ENCODE data around the gene ATOSB. TPM values are rescaled to one million over a fixed set of nuclear protein-coding genes. Genes with fewer than 3 reads are reported as not detected.

The ATOSB gene
- total RNA-seq, 1 experiment from 2014 or later = 10.2 TPM

GRCh38 chr9:35104586-35104985, 11.1 kb downstream of the ATOSB start:
- no TSS peak for BruUV-seq (replicated peaks)
- no peak for DNase-seq (ENCODE audit: low read depth, low spot score)
- no peak overlapping the region for H3K4me2 ChIP-seq (ENCODE audit: low read length)
- ATAC-seq = no peak
- H3K4me1 ChIP-seq (ENCODE audit: control insufficient read depth in 1 of 2, insufficient read depth in 2 of 2, low read length in 2 of 2) = peaks cover 9 to 23% of the 10 kb centered on the region in 2 experiments
- ChIA-PET CTCF (interaction anchor here (1.9 kb wide), 1 partner anchor 12 kb away, joined by 10 read pairs; the partner anchor contains the start of gene ATOSB), POLR2A (no interaction called here), RAD21 (ENCODE audit: low non-redundant PET in 1 of 2, low total read pairs in 2 of 2, uncharacterized antibody in 2 of 2, unreplicated experiment in 2 of 2) (no interaction called here)
- H3K27ac ChIP-seq (ENCODE audit: low read depth, low read length) = no peak overlapping the region
- H3K36me3 ChIP-seq (ENCODE audit: control insufficient read depth in 1 of 2, insufficient read depth in 2 of 2, low read length in 2 of 2) = peaks cover 17 to 22% of the 10 kb centered on the region in 2 experiments
- H3K4me3 ChIP-seq (replicated peaks in 1 of 2; ENCODE audit: low read depth in 1 of 2, low read length in 2 of 2) = no peak overlapping the region
- no peak overlapping the region for H2AFZ ChIP-seq (ENCODE audit: low read depth, low read length, poor library complexity, severe bottlenecking)
- no peak overlapping the region for H3K9ac ChIP-seq (ENCODE audit: low read length)
- no peaks in the 10 kb centered on the region for H3K9me3 ChIP-seq (ENCODE audit: control insufficient read depth in 1 of 2, insufficient read depth in 1 of 2, low read depth in 1 of 2, low read length in 2 of 2)
- intact Hi-C loops (cut with micrococcal nuclease) = no loop called here
- no peaks in the 10 kb centered on the region for H3K9me2 ChIP-seq (ENCODE audit: insufficient read depth)
- H3K27me3 ChIP-seq (ENCODE audit: insufficient read depth, low read length) = no peaks in the 10 kb centered on the region
- peaks cover 30% of the 10 kb centered on the region for H3K79me2 ChIP-seq (ENCODE audit: insufficient read depth, low read length)
- TF ChIP-seq EZH2 (IDR thresholded peaks at IDR 0.05) = no peak
- no peak for TF ChIP-seq EGR1 (IDR thresholded peaks at IDR 0.05; ENCODE audit: low read depth)
- TF ChIP-seq ATF3 (IDR thresholded peaks at IDR 0.05) = no peak
- TF ChIP-seq TCF7L2 (IDR thresholded peaks at IDR 0.05; ENCODE audit: borderline replicate concordance, extremely low read depth, insufficient read depth, insufficient read length) = no peak
- TF ChIP-seq CBX3 (IDR thresholded peaks at IDR 0.05; ENCODE audit: low read depth) = no peak
- TF ChIP-seq MAX (IDR thresholded peaks at IDR 0.05) = no peak
- TF ChIP-seq SP1 (IDR thresholded peaks at IDR 0.05; ENCODE audit: low read depth) = no peak
- no peak for TF ChIP-seq REST (IDR thresholded peaks at IDR 0.05; ENCODE audit: low read depth)
- TF ChIP-seq ZBTB33 (IDR thresholded peaks at IDR 0.05; ENCODE audit: extremely low read depth, insufficient replicate concordance, low read length) = no peak
- no peak for TF ChIP-seq SIN3A (IDR thresholded peaks at IDR 0.05; ENCODE audit: low read depth)
- no peak for TF ChIP-seq EZH2phosphoT487 (IDR thresholded peaks at IDR 0.05; ENCODE audit: borderline replicate concordance)
- no peak for TF ChIP-seq CTCF (IDR thresholded peaks at IDR 0.05 in 2 of 3, conservative IDR thresholded peaks at IDR 0.05 in 1 of 3; ENCODE audit: borderline replicate concordance in 1 of 3, insufficient read depth in 1 of 3, low read depth in 2 of 3, low read length in 2 of 3)
- TF ChIP-seq FOSL1 (IDR thresholded peaks at IDR 0.05; ENCODE audit: low read depth) = no peak
- TF ChIP-seq POLR2AphosphoS5 (IDR thresholded peaks at IDR 0.05; ENCODE audit: low read depth, low read length) = no peak
- no peak for TF ChIP-seq SRF (IDR thresholded peaks at IDR 0.05; ENCODE audit: low read depth)
- TF ChIP-seq ZNF274 (IDR thresholded peaks at IDR 0.05; ENCODE audit: low read depth, low read length) = no peak
- no peak for TF ChIP-seq CEBPB (IDR thresholded peaks at IDR 0.05; ENCODE audit: low read depth)
- H4K20me1 ChIP-seq (ENCODE audit: insufficient read depth) = no peaks in the 10 kb centered on the region

All from HCT116 (cell line).